ENCODE data around the gene DPYSL5. TPM values are rescaled to one million over a fixed set of nuclear protein-coding genes. Genes with fewer than 3 reads are reported as not detected.

Gene DPYSL5
- total RNA-seq, 1 donor from 2014 or later = 1.5 TPM

DNA sequence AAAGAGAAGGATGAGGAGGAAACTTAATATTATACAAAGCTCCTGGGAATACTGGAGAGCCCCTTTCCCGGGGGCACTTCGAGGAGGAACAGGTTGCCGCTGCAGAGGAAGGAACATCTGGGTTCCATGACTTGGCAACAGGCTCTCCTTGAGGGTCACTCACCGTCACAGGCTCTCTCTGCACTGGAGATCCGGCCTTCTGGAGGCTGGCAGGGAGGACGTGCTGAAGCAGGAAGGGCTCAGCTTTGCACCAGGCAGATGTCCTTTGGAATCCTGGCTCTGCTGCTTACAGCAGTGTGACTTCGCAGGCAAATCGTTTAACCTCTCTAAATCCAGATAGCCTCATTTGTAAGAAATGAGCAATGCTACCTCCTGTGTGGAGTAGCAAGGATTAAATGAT lies 2.9 kb upstream of the DPYSL5 start:
- DNase-seq (ENCODE audit: low read depth) = no peak

DNA sequence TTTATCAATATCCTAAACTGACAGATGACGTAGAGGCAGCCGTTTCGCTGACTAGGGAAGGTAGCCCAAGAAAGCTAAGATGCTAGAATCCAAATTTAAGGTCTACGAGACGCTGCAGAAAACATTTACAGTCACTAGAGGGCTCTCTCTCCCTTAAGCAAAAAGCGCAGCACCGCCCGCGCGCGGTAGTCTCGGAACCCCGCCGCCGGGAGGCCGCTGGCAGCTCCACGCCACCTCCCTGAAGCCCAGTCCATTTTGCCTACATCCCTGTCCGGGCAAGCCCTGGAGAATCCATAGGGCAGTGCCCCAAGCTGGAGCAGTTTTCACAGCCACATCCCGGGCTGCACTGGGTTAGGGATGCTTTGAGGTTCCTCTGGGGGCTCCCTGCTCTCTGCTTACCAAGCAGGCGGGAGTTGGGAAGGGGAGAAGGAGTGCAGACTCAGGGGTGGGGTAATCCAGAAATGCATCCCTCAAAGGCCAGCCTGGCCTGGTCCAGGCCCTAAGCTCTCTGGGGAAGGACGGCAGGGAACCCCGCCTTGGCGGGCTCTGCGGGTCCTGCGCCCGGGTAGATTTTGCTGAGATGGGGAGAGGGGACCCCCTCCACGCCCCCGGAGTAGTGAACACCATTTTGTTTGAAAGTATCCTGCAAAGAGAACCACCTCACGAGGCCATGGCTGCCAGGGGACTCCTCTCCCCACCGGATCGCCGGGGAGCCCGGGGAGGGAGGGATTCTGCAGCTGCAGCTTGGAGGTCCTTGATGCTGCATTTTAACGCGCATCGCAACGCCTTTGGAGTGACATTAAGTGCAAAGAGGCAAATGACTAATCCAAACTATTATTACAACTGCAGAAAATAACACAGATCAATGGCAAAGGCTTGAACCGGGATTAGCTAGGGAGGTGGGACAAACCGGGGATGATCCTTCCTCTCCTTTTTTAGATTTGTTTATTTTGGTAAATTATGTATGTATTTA lies 1.3 kb upstream of the DPYSL5 start:
- DNase-seq (ENCODE audit: low read depth) = peak; percentile 76

DNA sequence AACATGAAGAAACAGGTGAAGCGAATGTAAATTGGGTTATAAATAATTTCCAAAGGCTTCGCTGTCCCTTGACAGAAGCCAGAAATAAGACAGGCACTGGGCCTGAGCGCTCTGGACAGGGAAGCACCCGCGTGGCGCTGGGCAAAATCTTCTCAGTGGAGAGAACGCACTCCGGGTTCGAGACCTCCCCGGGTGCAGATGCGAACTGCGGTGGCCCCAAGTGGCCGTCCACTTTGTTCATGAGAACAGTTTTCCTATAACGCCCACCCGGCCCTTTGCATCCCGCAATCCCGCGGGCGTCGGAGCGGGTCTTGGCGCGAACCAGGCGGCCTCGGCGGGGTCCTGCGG lies 651 bp upstream of the DPYSL5 start:
- DNase-seq (ENCODE audit: low read depth) = no peak

DNA sequence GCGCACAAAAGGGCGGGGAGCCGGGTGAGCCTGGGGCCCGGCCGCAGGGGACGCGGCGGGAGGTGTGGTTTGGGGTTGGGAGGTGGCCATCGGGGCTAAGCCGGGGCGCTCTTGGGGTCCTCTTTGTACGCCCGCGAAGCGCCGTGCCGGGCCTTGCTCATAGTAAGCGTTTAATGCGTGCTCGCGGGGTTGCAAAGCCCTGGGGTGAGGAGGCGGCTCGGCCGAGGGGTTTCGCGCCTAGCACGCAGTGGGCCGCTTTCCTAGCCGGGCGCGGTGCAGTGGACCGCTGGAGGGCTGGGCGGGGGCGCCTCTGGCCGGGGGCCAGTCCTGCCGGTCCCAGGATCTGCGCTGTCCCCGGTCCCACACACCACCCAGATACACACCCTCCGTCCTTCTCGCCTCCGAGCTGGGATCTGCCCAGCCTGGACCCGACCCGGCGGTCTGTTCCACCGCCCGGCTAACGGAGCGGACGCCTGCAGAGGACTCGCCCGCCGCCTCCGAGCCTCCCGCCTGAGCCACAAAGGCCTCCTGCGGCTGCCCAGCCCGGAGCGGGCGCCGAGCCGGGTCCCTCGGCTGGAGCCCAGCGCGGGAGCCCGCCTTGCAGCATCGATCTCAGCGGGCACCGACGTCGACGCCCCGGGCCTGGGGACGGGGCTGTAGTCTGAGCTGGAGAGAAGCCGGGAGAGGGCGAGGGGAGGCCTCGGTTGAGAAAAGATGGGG lies 564 bp downstream of the DPYSL5 start:
- peak; percentile 10 for DNase-seq (ENCODE audit: low read depth)

DNA sequence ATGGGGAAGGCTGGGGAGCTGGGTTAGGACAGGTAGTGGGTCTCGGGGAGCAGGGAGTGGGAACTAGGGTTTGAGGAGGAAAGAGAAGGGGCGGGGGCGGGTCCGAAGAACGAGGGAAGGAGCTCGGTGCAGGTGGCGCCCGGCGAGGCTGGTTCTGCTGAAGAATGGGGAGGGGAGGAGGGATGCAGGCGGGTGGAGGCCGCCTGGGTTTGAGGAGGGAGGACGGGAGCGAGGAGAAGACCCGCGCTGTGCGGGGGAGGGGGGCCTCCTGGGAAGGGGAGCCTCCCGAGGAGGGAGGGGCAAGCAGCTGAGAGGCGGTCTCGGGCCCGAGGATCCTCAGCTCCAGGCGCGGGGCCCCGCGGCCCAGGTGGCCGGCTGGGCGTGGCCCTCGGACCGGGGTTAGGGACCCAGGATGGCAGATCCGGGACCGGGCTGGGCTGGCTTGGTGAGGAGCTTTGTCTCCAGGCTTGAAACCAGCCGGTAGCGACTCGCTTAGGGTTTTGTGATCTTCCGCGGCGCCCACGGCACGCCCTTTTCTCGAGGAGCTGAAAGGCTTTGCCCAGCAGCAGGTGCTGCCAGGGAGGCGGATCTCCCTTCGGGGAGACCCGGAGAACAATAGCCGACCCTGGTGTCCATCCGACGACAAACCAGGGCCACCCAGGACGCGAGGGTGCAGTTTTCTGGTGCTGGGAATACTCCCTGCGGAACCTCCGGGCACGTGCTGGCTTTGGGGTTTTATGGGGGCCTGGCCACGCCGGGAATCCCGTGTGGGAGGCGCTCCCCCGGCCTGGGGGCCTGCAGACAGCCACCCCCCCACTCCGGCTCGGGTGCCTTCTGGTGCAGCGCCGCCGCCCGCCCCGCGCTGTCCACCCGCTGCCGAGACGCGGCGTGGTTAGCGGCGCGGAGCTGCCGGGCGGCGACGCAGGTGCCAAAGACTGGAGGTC lies 1.4 kb downstream of the DPYSL5 start:
- no peak for DNase-seq (ENCODE audit: low read depth)

DNA sequence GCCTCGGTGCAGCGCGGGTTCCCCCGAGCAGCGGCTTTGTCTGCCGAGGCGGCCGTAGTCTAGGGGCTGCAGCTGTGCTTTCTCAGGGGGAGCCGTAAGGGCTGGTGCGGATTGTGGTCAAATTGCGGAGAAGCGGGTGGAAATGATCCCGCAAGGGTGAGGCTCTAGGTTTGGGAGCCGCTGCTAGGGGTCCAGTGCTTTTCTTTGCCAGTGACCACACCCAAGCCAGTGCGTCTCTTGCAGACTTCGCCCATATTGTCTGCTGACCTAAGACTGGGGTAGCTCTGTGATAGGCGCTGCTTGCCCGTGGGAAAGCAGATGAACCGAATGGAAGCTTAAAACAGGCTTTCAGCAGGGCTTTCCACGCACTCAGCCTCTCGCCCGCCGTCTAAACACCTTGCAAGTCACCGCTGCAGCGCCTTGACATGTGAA lies 2.1 kb downstream of the DPYSL5 start:
- no peak for DNase-seq (ENCODE audit: low read depth)

DNA sequence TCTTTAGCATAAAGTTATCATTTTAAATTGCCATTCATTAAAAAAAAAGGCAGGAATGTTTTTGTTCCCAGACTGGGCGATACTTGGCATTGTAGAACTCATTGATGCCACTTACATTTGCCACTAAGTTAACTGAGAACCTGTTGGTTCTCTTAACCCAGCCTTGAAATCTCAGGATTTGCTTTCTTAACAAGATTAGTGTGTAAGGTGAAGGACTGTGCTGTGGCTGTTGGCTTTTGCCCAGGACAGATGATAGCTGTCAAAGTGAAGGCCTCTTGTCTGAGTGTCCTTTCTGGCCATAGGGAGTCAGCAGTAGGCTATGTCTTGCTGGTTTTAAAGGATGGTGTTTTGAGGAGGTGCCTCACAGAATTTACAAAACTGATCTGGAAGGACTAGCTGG lies 2.6 kb downstream of the DPYSL5 start:
- DNase-seq (ENCODE audit: low read depth) = peak; percentile 38

DNA sequence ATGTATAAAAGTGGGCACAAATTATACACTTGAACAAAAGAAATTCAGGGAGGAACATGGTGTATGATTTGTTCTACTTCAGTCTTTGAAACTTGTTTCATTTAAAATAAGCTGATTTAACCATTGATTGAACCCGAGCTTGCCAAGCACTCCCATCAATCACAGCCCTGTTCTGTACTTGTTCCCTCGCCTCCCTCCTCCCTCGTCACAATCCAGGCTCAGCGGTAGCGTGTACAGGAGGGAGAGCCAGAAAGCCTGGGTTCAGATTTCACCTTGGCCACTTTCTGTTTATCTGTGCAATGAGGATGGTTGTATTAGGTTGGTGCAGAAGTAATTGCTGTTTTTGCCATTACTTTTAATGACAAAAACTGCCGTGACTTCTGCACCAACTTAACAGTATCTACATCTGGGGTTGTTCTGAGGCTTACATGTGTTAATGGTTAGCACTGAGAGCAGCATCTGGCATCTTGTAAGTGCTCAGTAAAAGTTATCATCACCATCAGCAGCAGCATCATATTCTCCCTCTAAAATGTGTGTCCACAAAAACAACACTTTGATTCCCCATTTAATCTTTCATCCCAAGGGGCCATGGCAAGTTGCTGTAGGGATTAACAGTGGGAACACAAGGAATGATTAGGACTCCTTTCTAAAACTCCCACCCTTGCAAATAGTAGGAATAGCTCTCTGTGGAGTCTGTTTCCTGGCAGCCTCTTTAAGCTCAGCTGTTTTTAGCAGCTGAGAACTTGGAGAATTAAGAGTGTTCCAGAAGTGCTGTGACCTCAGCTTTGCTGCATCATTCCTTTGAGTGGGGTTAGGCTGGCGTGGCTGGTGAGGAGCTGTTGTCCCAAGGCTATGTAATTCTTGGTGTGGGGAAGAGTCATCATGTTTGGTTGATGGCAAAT lies 4.7 kb downstream of the DPYSL5 start:
- peak; percentile 92 for DNase-seq (ENCODE audit: low read depth)

DNA sequence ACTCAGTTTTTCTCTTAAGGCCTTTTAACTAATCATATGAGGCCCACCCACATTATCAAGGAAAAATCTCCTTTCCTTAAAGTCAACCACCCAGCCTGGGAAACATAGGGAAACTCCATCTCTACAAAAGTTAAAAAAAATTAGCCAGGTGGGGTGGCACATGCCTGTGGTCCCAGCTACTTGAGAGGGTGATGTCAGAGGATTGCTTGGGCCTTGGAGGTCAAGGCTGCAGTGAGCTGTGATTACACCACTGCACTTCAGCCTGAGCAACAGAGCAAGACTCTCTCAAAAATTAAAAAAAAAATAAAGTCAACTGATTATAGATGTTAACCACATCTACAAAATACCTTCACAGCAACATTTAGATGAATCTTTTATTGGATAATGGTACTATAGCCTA lies 5.8 kb downstream of the DPYSL5 start:
- DNase-seq (ENCODE audit: low read depth) = peak; percentile 44

DNA sequence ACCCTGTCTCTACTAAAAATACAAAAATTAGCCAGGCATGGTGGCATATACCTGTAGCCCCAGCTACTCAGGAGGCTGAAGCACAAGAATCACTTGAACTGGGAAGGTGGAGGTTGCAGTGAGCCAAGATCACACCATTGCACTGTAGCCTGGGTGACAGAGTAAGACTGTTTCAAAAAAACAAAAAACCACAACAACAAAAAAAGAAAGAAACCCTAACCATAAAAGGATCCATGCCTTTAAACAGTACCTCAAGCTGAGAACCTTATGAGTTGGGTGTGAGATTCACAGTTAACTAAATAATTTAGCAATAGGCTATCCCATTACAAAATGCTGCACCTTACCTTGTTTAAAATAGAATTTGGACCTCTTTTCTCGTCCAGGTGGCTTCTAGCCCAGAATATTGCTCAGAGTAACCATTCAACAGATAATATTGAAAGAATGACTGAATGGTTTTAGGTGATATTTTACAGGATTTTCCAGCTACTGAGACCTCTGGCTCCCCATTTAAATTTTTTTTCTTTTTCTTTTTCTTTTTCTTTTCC lies 6.4 kb downstream of the DPYSL5 start:
- no peak for DNase-seq (ENCODE audit: low read depth)

DNA sequence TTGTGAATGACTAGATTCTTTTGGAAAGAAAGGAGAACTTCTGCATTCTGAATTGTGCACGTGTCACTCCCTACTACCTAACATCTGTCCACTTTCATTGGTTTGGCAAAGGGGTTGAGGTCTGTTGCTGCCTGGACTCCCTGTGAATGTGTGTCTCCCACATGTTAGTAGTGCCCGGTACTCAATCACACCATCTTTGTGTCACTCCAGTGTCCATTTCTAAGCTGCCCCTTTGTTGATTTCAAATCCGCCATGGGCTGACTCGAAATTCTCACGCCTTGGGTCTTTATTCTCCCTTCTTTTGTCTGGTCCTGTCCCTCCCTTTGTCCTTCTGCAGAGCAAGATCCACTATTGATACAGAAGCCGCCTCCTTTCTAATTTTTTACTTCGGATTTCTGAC lies 7.5 kb downstream of the DPYSL5 start:
- no peak for DNase-seq (ENCODE audit: low read depth)

DNA sequence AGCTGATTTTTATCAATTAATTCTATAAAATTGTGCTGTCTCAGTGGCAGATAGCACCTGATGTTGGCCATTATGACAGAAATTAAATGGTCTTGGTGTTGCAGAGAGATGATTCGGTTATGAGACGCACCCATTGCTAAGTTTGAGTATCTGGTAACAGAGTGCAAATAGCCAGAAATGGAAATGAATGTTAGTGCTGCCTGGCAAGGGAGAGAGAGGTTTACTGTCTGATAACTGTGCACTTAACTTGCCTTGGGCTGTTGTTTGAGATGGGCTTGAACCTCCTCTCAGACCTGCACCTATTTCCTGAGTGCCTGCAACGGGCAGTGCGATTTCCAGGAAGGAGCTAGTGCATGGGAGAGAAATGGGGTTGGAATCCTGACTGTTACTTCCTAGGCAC lies 11.7 kb downstream of the DPYSL5 start:
- DNase-seq (ENCODE audit: low read depth) = no peak

DNA sequence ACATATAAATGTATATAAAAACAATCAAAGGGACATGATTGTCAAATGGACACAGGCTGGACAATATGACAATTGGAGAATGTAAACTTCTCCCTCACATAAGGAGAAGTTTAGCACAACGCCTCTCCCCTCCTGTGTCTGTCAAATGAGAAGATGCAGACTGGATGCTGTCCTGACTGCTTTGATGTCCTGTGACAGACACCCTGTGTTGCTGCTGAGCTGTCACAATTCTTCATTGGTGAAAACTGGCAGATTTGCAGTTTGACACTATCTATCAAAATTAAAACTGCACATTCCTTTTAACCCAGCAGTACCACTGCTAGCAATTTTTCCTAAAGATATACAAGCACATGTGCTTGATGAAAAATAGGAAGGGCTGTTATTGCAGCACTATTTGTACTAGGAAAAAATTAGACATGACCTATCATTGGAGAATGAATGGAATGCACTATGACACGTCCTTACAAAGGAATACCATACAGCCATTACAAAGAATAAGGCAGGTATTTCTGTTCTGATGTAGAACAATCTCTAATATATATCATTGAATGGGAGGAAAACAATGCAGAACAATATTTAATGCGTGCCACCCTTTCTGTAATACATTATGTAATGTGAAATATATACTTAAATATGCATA lies 12.4 kb downstream of the DPYSL5 start:
- DNase-seq (ENCODE audit: low read depth) = no peak

DNA sequence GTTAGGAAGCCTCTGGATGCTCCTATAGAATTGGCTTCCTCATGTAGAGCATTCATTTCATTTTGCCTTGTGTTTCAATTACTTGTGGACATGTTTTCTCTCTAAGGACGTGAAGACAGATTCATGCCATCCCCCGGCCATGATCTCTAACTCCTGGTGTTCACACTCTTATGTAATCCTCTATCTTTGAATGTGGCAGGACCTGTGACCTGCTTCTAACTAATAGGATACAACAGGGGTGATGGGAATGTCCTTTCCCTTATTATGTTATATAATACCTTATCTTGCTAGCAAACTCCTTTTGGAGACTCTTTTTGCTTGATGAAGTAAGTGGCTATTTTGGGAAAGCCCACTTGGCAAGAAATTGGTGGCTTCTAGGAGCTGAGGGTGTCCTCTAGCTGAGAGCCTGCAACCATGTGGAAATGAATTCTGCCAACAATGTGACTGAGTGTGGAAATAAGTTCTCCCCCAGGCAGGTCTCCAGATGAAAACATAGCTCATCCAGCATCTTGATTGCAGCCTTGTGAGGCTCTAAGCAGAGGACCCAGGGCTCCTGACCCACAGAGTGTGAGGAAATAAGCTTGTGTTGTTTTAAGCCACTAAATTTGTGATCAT lies 13.8 kb downstream of the DPYSL5 start:
- no peak for DNase-seq (ENCODE audit: low read depth)

DNA sequence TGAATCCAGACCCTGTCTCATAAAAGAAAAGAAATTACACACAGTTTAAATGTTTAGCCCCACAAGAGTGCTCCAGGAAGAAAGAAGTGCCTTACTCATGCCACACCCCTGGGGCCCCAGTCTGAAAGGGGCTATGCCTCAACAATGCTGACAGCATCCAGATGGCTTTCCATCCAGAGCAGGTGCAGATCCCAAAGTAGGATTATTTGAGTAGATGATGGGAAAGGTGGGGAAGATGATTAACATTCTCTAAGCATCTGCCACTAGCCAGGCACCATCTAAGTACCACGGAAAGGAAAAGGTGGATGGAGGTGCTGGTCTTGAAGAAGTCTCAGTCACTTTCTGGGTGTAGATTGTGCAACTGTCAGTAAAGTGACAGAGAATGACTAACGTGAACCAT lies 16.3 kb downstream of the DPYSL5 start:
- no peak for DNase-seq (ENCODE audit: low read depth)

DNA sequence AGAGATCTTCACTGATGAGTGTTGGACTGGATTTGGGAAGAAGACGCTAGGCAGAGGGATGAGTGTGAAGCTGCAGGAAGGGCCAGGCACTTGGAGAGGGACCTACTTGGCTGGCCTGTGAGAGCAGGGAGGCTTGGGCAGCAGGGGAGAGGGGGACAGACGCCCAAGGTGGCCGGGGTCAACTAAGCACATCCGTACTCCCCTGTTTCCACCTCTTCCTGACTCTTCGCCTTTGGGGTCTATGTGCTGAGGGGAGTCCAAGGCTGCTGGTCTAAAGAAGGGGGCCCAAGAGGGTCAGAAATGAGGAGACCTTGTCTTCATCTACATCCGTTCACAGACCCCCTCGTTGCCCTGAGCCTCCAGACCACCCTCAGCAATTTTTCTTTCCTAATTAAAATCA lies 16.7 kb downstream of the DPYSL5 start:
- no peak for DNase-seq (ENCODE audit: low read depth)

DNA sequence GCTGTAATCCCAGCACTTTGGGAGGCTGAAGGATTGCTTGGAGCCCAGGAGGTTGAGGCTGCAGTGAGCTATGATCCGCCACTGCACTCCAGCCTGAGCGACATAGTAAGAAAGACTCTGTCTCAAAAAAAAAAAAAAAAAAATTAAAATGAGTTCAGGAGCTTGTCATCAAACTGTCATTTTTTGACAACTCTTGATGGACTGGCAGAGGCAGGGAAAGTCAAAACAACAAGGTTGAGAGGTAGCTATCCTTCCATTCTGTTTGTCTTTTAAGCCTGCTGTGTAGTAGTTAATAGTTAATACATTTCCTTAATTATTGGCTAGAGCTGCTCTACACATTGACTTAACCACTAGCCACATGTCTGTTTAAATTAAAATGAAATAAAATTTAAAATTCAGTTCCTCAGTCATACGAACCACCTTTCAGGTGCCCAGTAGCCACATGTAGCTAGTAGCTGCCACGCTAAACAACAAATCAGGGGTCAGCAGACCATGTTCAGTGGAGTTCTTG lies 22.7 kb downstream of the DPYSL5 start:
- DNase-seq (ENCODE audit: low read depth) = no peak

DNA sequence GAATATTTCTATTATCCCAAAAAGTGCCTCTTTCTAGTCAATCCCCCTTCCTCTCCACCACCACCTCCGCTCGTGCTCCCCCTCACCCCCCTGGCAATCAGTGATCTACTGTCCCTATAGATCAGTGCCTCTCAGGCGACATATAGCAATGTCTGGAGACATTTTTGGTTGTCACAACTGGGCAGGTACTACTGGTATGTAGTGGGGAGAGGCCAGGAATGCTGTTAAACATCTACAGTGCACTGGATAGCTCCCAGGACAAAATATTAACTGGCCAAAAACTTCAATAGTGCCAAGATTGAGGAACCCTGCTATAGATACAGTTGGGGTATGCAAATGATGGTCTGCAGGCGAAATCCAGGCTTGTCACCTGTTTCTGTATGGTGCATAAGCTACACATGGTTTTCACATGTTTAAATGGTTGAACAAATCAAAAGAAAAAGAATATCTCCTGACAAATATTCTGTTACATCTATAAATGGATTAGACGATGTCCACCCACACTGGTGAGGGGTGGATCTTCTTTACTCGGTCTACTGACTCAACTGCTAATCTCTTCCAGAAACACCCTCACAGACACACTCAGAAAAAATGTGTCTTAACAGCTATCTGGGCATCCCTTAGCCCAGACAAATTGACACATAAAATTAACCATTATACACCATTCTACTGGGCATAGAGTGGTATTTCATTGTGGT lies 25.5 kb downstream of the DPYSL5 start:
- DNase-seq (ENCODE audit: low read depth) = no peak

All from myocyte (in vitro differentiated cells).